Measurements from ENCODE around the gene LDLRAD3.
"Not testable (repeated sequence)": the region's sequence is repeated elsewhere in the genome, so short reads cannot be mapped to it uniquely, and the experiment has no call there.

Gene LDLRAD3

DNA sequence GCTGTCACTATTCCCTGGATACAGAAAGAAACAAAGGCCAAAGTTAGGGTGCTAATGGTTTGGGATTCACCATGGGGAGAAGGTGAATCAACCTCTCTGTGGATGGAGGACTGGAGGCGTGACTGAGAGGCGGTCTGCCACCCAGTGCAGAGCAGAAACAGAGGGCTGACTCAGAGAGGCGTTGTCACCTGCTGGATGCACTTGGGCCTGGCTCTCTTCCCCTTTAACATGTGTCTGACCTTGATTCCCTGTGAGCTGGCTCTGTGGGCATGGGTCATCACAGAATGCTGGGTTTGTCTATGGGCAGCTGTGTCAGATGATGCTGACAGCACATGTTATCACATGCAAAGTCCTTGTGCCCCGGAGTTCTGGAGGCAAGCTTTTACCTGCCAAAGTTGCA is 75.9 kb downstream of the LDLRAD3 start:
- DNase-seq, result no peak

DNA sequence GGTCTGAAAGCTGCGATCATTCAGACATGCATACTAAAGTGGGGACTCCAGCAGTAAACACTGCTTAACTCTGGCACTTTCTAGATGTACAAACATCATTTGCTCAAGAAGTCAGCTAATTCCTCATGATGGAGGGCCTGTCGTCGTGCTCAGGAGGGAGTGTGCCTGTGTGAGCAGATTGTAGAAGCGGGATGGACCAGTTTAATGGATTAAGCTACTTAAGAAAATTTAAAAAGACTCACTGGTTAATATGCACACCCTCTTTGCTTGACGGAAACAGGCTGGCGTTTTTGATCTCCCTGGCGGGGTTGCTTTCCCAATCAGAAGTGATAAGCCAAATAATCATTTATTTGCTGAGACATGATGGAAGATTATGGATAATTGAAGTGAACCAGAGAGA is 79.0 kb downstream of the LDLRAD3 start:
- no peak for DNase-seq

DNA sequence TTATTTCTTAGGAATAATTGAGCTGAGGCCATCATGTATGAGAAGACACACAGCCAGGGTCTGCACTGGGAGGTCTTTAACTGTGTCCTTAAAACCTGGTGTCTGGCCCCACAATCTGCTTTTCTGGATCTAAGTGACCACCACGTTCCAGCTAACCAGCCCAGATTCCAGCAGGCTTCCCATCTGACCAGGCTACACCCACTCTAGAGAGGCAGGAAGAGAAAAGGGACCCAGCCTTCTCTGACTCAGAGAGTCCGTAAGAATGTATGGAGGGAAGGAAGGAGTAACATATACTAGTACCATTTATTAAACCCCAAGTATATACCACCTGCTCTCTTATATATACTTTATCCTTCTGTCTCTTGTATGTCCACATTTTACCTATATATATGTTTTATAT is 80.1 kb downstream of the LDLRAD3 start:
- no peak for DNase-seq

DNA sequence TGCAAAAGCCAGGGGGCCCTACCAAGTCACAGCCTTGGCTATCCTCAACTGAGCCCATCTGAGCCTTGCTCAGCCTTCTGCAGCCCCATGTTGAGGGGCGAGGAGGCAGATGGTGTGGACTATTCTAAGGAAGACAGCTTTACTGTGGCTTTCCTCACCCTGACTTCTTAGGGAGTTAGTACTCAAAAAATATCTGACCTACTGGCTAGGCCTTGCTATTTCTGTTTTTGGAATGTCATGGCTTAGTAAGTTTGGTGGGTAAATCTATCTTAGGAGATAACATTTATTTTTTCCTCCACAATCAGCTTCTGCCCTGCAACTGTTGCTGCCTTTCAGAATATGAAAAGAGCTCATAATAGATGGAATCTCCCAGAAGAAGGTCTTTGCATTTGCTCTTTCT is 80.9 kb downstream of the LDLRAD3 start:
- no peak for DNase-seq

DNA sequence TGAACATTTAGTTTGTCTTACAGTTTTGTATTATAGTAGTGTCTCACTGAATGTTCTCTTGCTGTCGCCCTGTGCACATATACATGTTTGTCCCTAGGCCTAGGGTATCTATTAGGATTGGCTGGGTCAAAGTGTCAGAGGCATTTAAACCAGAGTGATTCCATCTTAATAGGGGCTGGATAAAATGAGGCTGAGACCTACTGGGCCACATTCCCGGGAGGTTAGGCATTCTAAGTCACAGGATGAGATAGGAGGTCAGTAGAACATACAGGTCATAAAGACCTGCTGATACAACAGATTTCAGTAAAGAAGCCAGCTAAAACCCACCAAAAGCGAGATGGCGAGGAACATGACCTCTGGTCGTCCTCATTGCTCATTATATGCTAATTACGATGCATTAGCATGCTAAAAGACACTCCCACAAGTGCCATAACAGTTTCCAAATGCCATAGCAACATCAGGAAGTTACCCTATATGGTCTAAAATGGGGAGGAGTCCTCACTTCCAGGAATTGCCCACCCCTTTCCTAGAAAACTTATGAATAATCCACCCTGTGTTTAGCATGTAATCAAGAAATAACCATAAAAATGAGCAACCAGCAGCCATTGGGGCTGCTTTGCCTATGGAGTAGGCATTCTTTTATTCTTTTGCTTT is 82.6 kb downstream of the LDLRAD3 start:
- DNase-seq, result no peak

GRCh38 chr11:36027731-36028130 is 83.9 kb downstream of the LDLRAD3 start:
- no peak for DNase-seq

GRCh38 chr11:36029616-36030015 is 85.8 kb downstream of the LDLRAD3 start:
- no peak for DNase-seq

- no peak for DNase-seq
Observed at GRCh38 chr11:36030731-36031281, 86.9 kb downstream of the LDLRAD3 start.

- DNase-seq, result no peak
Observed at GRCh38 chr11:36033082-36033751, 89.4 kb downstream of the LDLRAD3 start.

DNA sequence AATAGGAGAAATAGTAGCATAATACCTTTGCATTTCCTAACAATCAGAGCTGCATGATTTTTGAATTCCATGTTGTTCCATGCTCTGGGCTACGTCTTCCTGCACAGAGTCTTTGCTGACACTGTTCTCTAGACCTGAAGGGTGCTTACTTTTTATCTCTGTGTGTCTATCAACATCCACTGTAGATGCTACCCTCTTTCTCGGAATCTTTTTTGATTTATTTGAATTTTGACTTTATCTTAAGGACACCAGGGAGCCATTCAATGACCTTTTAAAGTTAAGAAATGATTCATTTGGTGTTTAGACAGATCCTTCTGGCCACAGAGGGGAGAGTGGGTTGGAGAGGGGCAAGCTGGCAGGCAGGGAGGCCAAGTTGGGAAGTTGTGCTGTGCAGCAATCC is 90.1 kb downstream of the LDLRAD3 start:
- no peak for DNase-seq

- DNase-seq, result no peak
Observed at GRCh38 chr11:36034551-36035331, 90.9 kb downstream of the LDLRAD3 start.

GRCh38 chr11:36035454-36035853 is 91.6 kb downstream of the LDLRAD3 start:
- DNase-seq, result no peak

GRCh38 chr11:36035999-36036398 is 92.1 kb downstream of the LDLRAD3 start:
- DNase-seq, result no peak

DNA sequence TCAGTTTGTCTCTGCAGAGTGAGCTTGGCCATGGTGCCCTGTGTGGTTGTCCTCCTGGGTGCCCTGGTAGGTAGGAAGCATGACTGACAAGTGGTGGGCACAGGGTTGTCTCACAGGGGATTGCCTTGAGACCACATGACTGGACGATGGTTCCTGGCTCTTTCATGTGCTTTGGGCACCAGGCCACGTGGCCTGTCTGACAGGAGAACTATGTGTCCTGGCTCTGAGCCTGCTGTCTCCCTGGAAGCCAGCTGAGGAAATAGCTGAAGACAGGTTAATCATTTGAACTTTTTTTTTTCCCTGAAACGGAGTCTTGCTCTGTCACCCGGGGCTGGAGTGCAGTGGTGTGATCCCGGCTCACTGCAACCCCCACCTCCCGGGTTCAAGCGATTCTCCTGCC is 93.2 kb downstream of the LDLRAD3 start:
- DNase-seq, result no peak

- no peak for DNase-seq
Observed at GRCh38 chr11:36038541-36038940, 94.7 kb downstream of the LDLRAD3 start.

DNA sequence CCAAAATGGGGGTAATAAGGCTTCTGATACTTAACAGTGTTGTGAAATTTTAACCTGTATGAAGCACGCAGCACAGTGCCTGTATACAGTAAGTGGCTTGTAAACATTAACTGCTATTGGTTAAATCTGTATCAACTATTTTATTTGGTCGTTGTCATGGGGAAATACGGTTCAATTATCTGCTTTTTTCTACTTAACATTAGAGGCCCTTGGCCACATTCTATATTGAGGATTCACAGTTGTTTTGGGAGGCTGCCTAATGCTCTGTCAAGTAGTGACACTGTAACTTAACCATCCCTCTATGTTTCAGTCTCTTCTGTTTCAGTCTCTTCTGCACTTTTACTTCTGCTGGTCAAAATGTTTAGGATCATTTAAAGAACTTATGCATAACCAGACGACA is 95.6 kb downstream of the LDLRAD3 start:
- no peak for DNase-seq

DNA sequence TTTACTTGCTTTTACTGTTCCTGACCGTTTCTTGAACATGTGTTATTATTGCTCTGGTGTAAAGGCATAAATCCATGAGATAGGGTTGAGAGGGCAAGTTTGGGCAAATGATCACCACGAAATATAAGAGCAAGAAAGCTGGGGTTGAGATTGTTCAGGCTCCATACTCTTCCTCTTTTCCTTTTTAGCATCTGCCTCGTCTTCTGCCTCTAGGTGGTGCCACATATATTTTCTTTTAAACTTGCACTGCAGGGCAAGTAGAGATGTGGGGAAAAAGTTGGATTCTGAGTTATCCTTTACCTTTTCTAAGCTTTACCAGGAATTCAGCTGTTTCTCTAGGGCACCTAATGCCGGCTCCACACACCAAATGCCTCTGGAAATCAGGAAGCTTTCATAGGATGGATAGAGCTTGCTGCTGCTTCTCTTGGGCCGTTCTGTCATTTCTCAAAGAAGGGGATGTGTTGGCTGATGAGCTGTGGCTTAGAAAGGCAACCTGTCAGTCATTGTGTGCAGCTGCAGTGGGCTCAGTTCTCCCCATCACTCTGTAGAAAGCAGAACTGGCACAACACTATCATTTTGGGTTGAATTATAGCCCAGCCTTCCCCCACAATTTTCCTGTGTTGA is 98.2 kb downstream of the LDLRAD3 start:
- DNase-seq, result no peak

GRCh38 chr11:36044636-36045035 is 100.8 kb downstream of the LDLRAD3 start:
- DNase-seq, result no peak

DNA sequence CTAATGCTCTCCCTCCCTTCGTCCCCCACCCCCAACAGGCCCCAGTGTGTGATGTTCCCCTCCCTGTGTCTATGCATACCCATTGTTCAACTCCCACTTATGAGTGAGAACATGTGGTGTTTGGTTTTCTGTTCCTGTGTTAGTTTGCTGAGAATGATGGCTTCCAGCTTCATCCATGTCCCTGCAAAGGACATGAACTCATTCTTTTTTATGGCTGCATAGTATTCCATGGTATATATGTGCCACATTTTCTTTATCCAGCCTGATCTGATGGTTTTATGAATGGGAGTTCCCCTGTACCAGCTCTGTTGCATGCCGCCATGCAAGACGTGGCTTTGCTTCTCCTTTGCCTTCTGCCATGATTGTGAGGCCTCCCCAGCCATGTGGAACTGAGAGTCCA is 102.1 kb downstream of the LDLRAD3 start:
- not testable (repeated sequence) for DNase-seq

GRCh38 chr11:36046932-36047331 is 103.1 kb downstream of the LDLRAD3 start:
- no peak for DNase-seq

- DNase-seq, result no peak
Observed at GRCh38 chr11:36047344-36047743, 103.5 kb downstream of the LDLRAD3 start.

- no peak for DNase-seq
Observed at GRCh38 chr11:36048496-36049247, 104.8 kb downstream of the LDLRAD3 start.

All from central memory CD4-positive, alpha-beta T cell (primary cell).